Activated T-helper 17 cell treated with anti-CD3 and anti-CD28 coated beads, Interleukin-2, amount 50 U/mL, for 72 hours (primary cell): Measurements from ENCODE around the gene ZNF260. TPM values are rescaled to one million over a fixed set of nuclear protein-coding genes. Genes with fewer than 3 reads are reported as not detected.
A peak's percentile ranks its signal among the peaks of the same experiment; 100 is the strongest.
"Not testable (repeated sequence)": the region's sequence is repeated elsewhere in the genome, so short reads cannot be mapped to it uniquely, and the experiment has no call there.

Experiments used
- ATAC-seq: fragments of 150-1000 bp; cut with Tn5 transposase; replicated peaks from 2 replicates; pipeline ENCODE4 v1.10.0; 2021; ENCODE audit warnings: mild to moderate bottlenecking, moderate library complexity
- H3K27ac Mint-ChIP-seq: one replicate; pipeline ENCODE4 v1.8.0; 2022; ENCODE audit warnings: mixed read lengths
- H3K27me3 Mint-ChIP-seq: one replicate; pipeline ENCODE4 v1.8.0; 2022; ENCODE audit warnings: mixed read lengths
- H3K36me3 Mint-ChIP-seq: one replicate; pipeline ENCODE4 v1.8.0; 2022; ENCODE audit warnings: low read depth, mild to moderate bottlenecking, mixed read lengths
- H3K4me1 Mint-ChIP-seq: one replicate; pipeline ENCODE4 v1.8.0; 2022; ENCODE audit warnings: mixed read lengths
- H3K4me3 Mint-ChIP-seq: one replicate; pipeline ENCODE4 v1.8.0; 2022; ENCODE audit warnings: mild to moderate bottlenecking, mixed read lengths
- H3K9me3 Mint-ChIP-seq: one replicate; pipeline ENCODE4 v1.8.0; 2022; ENCODE audit warnings: mixed read lengths
- total RNA-seq, 2 donors: library from RNA; stranded (reverse); gene quantifications; one replicate each; pipeline ENCODE4 v1.2.3, GENCODE V29; 2022

Gene ZNF260
- total RNA-seq, 2 donors from 2014 or later, result 3.5 to 6.1 TPM

- ATAC-seq, result no peak
- Mint-ChIP-seq H3K36me3 (peaks cover 53% of the 10 kb centered on the region), H3K4me1 (no peaks in the 10 kb centered on the region), H3K9me3 (peaks cover 33% of the 10 kb centered on the region), H3K4me3 (no peak overlapping the region), H3K27ac (no peak overlapping the region), H3K27me3 (no peaks in the 10 kb centered on the region)
Observed at GRCh38 chr19:36514012-36514612, 14.0 kb downstream of the ZNF260 start.

GRCh38 chr19:36508325-36508724 lies 19.7 kb downstream of the ZNF260 start:
- H3K4me3 Mint-ChIP-seq, result no peak overlapping the region
- no peaks in the 10 kb centered on the region for H3K27me3 Mint-ChIP-seq
- no peak for ATAC-seq
- H3K27ac Mint-ChIP-seq, result no peak overlapping the region
- no peaks in the 10 kb centered on the region for H3K4me1 Mint-ChIP-seq
- H3K36me3 Mint-ChIP-seq, result no peaks in the 10 kb centered on the region
- peaks cover 3% of the 10 kb centered on the region for H3K9me3 Mint-ChIP-seq

- no peak for ATAC-seq
- Mint-ChIP-seq H3K36me3 (no peaks in the 10 kb centered on the region), H3K4me3 (no peak overlapping the region), H3K27me3 (no peaks in the 10 kb centered on the region), H3K9me3 (peaks cover 19% of the 10 kb centered on the region), H3K4me1 (no peaks in the 10 kb centered on the region), H3K27ac (no peak overlapping the region)
Observed at GRCh38 chr19:36501973-36502372, 26.1 kb downstream of the ZNF260 start.

- H3K27me3 Mint-ChIP-seq, result no peaks in the 10 kb centered on the region
- H3K27ac Mint-ChIP-seq, result no peak overlapping the region
- peaks cover 9% of the 10 kb centered on the region for H3K9me3 Mint-ChIP-seq
- H3K4me1 Mint-ChIP-seq, result no peaks in the 10 kb centered on the region
- no peaks in the 10 kb centered on the region for H3K36me3 Mint-ChIP-seq
- no peak for ATAC-seq
- no peak overlapping the region for H3K4me3 Mint-ChIP-seq
Observed at GRCh38 chr19:36497001-36497400, 31.1 kb downstream of the ZNF260 start.

- not testable (repeated sequence) for H3K36me3 Mint-ChIP-seq, H3K27me3 Mint-ChIP-seq, ATAC-seq, H3K27ac Mint-ChIP-seq, H3K4me1 Mint-ChIP-seq, H3K4me3 Mint-ChIP-seq, H3K9me3 Mint-ChIP-seq
Observed at GRCh38 chr19:36492689-36493453, 35.2 kb downstream of the ZNF260 start.

- not testable (repeated sequence) for H3K27me3 Mint-ChIP-seq, H3K27ac Mint-ChIP-seq
- peak overlapping the region; percentile 92 for H3K4me3 Mint-ChIP-seq
Observed at GRCh38 chr19:36490846-36491245, 37.2 kb downstream of the ZNF260 start.

GRCh38 chr19:36489920-36490415 lies 38.1 kb downstream of the ZNF260 start:
- peaks cover 12% of the 10 kb centered on the region for H3K36me3 Mint-ChIP-seq
- H3K27me3 Mint-ChIP-seq, result no peaks in the 10 kb centered on the region
- peak; percentile 46 for ATAC-seq
- no peaks in the 10 kb centered on the region for H3K9me3 Mint-ChIP-seq
- H3K27ac Mint-ChIP-seq, result peak overlapping the region; percentile 97
- peaks cover 11% of the 10 kb centered on the region for H3K4me1 Mint-ChIP-seq
- peak overlapping the region; percentile 92 for H3K4me3 Mint-ChIP-seq

More at GRCh38 chr19:36490846-36491245, 37.2 kb downstream of the ZNF260 start:
- not testable (repeated sequence) for H3K9me3 Mint-ChIP-seq, H3K36me3 Mint-ChIP-seq, ATAC-seq
- H3K4me1 Mint-ChIP-seq, result peaks cover 11% of the 10 kb centered on the region

- Mint-ChIP-seq H3K9me3 (no peaks in the 10 kb centered on the region), H3K36me3 (peaks cover 12% of the 10 kb centered on the region), H3K4me3 (peak within 1 kb of the TSS; percentile 92), H3K4me1 (peaks cover 11% of the 10 kb centered on the region), H3K27ac (peak within 1 kb of the TSS; percentile 97), H3K27me3 (no peaks in the 10 kb centered on the region)
- peak; percentile 91 for ATAC-seq
Observed at GRCh38 chr19:36489118-36489919, 38.8 kb downstream of the ZNF260 start, which contains the start of gene ZNF566. TSS of gene ZNF566 (minus strand) at chr19:36489561. CDS start at chr19:36476557, 13,004 bp downstream.

GRCh38 chr19:36488846-36489117 lies 39.3 kb downstream of the ZNF260 start:
- Mint-ChIP-seq H3K4me3 (peak overlapping the region; percentile 92), H3K4me1 (peaks cover 11% of the 10 kb centered on the region), H3K27ac (peak overlapping the region; percentile 97)

GRCh38 chr19:36488118-36488845 lies 39.8 kb downstream of the ZNF260 start:
- ATAC-seq, result no peak

More at GRCh38 chr19:36488846-36489117, 39.3 kb downstream of the ZNF260 start:
- peak; percentile 35 for ATAC-seq
- Mint-ChIP-seq H3K27me3 (no peaks in the 10 kb centered on the region), H3K36me3 (peaks cover 12% of the 10 kb centered on the region), H3K9me3 (no peaks in the 10 kb centered on the region)

GRCh38 chr19:36483653-36484052 lies 44.4 kb downstream of the ZNF260 start:
- no peak overlapping the region for H3K27ac Mint-ChIP-seq
- peaks cover 44% of the 10 kb centered on the region for H3K36me3 Mint-ChIP-seq
- peaks cover 4% of the 10 kb centered on the region for H3K9me3 Mint-ChIP-seq
- peaks cover 5% of the 10 kb centered on the region for H3K4me1 Mint-ChIP-seq
- H3K27me3 Mint-ChIP-seq, result no peaks in the 10 kb centered on the region
- ATAC-seq, result no peak
- no peak overlapping the region for H3K4me3 Mint-ChIP-seq

More at GRCh38 chr19:36488118-36488845, 39.8 kb downstream of the ZNF260 start:
- peaks cover 16% of the 10 kb centered on the region for H3K36me3 Mint-ChIP-seq
- no peaks in the 10 kb centered on the region for H3K9me3 Mint-ChIP-seq
- no peaks in the 10 kb centered on the region for H3K27me3 Mint-ChIP-seq
- H3K4me3 Mint-ChIP-seq, result peak overlapping the region; percentile 92
- H3K4me1 Mint-ChIP-seq, result peaks cover 11% of the 10 kb centered on the region
- H3K27ac Mint-ChIP-seq, result peak overlapping the region; percentile 97

GRCh38 chr19:36482876-36483275 lies 45.2 kb downstream of the ZNF260 start:
- Mint-ChIP-seq H3K27ac (no peak overlapping the region), H3K4me3 (no peak overlapping the region), H3K36me3 (peaks cover 44% of the 10 kb centered on the region)

More at GRCh38 chr19:36482876-36483275, 45.2 kb downstream of the ZNF260 start:
- H3K4me1 Mint-ChIP-seq, result peaks cover 5% of the 10 kb centered on the region
- ATAC-seq, result no peak
- no peaks in the 10 kb centered on the region for H3K27me3 Mint-ChIP-seq
- H3K9me3 Mint-ChIP-seq, result peaks cover 4% of the 10 kb centered on the region
